Posterior cingulate gyrus (tissue), 11 donors: ENCODE results near the gene KMT2A.

Experiments
- DNase-seq, 10 donors: peaks; one replicate each; pipeline versions ENCODE4 v3.0.0 to v3.0.0-alpha.2; 2020 to 2021; ENCODE audit warnings: mixed read lengths in 3 of 10
- intact Hi-C: fragments of 100-400 bp; cut with DNase I; formaldehyde crosslinking; loops from one replicate; pipeline ENCODE4 v1.15.1; 2023

The KMT2A gene

GRCh38 chr11:118572061-118572980, 136.0 kb downstream of the KMT2A start, which contains the start of gene ARCN1:
Gene ARCN1, plus strand, starts transcription at chr11:118572409. Its CDS starts 139 bp downstream, at chr11:118572548.
- intact Hi-C loops, result no loop called here
- DNase-seq, result peak; percentile 49 to 96 (median 76)

DNA sequence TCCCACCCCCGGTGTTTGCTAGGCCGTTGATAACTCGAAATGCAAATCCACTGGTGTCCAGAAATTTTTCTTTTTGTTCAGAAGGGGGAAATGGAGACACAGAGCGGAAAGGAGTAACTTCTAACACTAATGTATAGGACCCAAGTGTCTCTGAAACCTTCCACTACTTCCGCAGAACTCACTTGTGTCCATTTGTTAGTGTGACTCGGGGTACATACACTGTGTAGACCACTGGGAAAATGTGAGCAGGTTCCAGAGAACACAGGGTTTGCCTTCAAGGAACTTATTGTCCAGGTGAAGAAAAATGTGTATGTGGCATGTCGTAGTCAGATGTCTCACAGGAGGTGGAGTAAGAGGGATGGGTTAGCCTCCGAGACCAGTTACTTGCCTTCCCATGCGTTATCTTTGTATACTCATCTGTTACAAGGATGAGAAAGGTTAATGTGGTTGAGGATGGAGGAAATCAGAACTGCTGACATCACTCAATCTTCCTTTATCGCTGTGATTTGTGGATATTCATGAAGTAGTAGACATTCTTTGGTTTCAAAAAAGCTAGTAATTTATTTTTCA, 136.8 kb downstream of the KMT2A start:
- no peak for DNase-seq
- intact Hi-C loops, result no loop called here

- intact Hi-C loops, result no loop called here
- no peak for DNase-seq
Measured at GRCh38 chr11:118574636-118575035, 138.3 kb downstream of the KMT2A start.
